ENCODE data around the gene KRTAP20-4.

Gene KRTAP20-4

DNA sequence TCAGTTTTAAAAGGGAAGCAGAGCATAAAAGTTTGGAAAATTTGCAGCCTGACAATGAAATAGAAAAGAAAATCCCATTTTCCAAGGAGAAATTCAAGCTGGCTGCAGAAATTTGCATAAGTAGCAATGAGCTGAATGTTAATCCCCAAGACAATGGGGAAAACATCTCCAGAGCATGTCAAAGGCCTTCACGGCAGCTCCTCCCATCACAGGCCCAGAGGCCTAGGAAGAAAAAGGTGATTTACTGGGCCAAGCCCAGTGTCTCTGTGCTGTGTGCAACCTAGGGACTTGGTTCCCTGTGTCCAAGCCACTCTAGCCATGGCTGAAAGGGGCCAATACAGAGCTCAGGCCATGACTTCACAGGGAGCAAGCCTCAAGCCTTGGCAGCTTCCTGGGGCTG lies 48.3 kb downstream of the KRTAP20-4 start:
- DNase-seq: no peak
